GM12878 (cell line): ENCODE results near the gene B3GNT4.

Experiments
- CBX5 ChIP-seq: sonication (generic); IDR thresholded peaks from 2 replicates; pipeline ENCODE4 v1.6.1; 2016; ENCODE audit warnings: low read depth, moderate library complexity, mild to moderate bottlenecking, inconsistent platforms
- GABPA ChIP-seq: IDR thresholded peaks from 2 replicates; pipeline ENCODE4 v1.6.1; 2014; ENCODE audit warnings: antibody characterized with exemption, low read depth, mild to moderate bottlenecking, inconsistent platforms
- JUNB ChIP-seq: IDR thresholded peaks from 2 replicates; pipeline ENCODE4 v1.6.1; 2016; ENCODE audit warnings: antibody characterized with exemption, mild to moderate bottlenecking
- MXI1 ChIP-seq: fragments of 150-350 bp; IDR thresholded peaks from 2 replicates; pipeline ENCODE4 v1.6.1; 2011; ENCODE audit warnings: low read depth, mild to moderate bottlenecking, inconsistent platforms, low read length, improper control_type of control experiment
- NFIC ChIP-seq: IDR thresholded peaks from 2 replicates; pipeline ENCODE4 v1.6.1; 2012; ENCODE audit warnings: low read depth, mild to moderate bottlenecking, inconsistent platforms, low read length, moderate library complexity
- POLR2A ChIP-seq: IDR thresholded peaks from 2 replicates; pipeline ENCODE4 v1.6.1; 2011; ENCODE audit warnings: low read depth, mild to moderate bottlenecking, low read length
- SIX5 ChIP-seq: IDR thresholded peaks from 2 replicates; pipeline ENCODE4 v1.6.1; 2011; ENCODE audit warnings: mild to moderate bottlenecking, low read depth, low read length, moderate library complexity; ENCODE audit not compliant: severe bottlenecking
- SMC3 ChIP-seq: IDR thresholded peaks from 2 replicates; pipeline ENCODE4 v1.6.1; 2011; ENCODE audit warnings: low read length, improper control_type of control experiment, borderline replicate concordance
- SP1 ChIP-seq: IDR thresholded peaks from one replicate; pipeline ENCODE4 v1.6.1; 2011; ENCODE audit warnings: low read depth, low read length
- TCF12 ChIP-seq: IDR thresholded peaks from 2 replicates; pipeline ENCODE4 v1.6.1; 2011; ENCODE audit warnings: low read depth, mild to moderate bottlenecking, low read length
- ZBED1 ChIP-seq: IDR thresholded peaks from 2 replicates; pipeline ENCODE4 v1.6.1; 2016; ENCODE audit warnings: borderline replicate concordance
- ZNF24 ChIP-seq: fragments of 450-650 bp; IDR thresholded peaks from 2 replicates; pipeline ENCODE4 v1.6.1; 2017; ENCODE audit warnings: antibody characterized with exemption, mild to moderate bottlenecking
- ZNF384 ChIP-seq: IDR thresholded peaks from 2 replicates; pipeline ENCODE4 v1.6.1; 2012; ENCODE audit warnings: low read depth, mild to moderate bottlenecking, low read length, improper control_type of control experiment, borderline replicate concordance

GRCh38 chr12:122182887-122183587 lies 20.5 kb upstream of the B3GNT4 start, which contains the start of gene LRRC43:
- no peak for TF ChIP-seq ZBED1
- no peak for TF ChIP-seq POLR2A
- no peak for TF ChIP-seq CBX5
- no peak for TF ChIP-seq GABPA
- no peak for TF ChIP-seq ZNF384
- TF ChIP-seq SIX5, result no peak
- no peak for TF ChIP-seq MXI1
- 0 out of 2 replicates have a peak, but pooled peaks have one; percentile 4 for TF ChIP-seq TCF12
- no peak for TF ChIP-seq ZNF24
- no peak for TF ChIP-seq SP1
- no peak for TF ChIP-seq SMC3
- TF ChIP-seq NFIC, result no peak
- no peak for TF ChIP-seq JUNB
